HG02943 (cell line): ENCODE results near the gene TENT4B.
A peak's percentile ranks its signal among the peaks of the same experiment; 100 is the strongest.
"Not testable (repeated sequence)": the region's sequence is repeated elsewhere in the genome, so short reads cannot be mapped to it uniquely, and the experiment has no call there.

ENCODE experiments used
- ATAC-seq: cut with Tn5 transposase; IDR thresholded peaks from one replicate; pipeline ENCODE4 v1.9.1; 2021; ENCODE audit warnings: mild to moderate bottlenecking, low read depth, moderate library complexity; ENCODE audit not compliant: unreplicated experiment

The TENT4B gene

DNA sequence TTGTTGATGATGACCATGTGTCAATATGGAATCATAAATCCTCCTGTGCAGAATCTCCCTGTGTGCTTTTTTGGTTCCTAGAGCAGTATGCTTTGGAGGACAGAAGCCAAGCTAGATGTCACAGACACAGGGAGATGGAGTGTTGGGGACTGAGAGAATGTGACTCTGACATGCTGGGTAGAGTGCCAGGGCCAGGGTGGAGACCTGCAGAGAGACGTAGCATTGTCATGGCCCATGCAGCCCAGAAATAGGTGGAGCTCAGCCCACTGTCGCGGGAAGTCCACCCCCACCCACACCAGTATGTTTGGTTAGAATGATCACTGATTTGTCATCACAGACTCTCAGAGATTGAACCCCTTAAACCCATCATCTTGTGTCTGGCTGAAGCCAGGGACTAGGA, 74.0 kb downstream of the TENT4B start:
- no peak for ATAC-seq

DNA sequence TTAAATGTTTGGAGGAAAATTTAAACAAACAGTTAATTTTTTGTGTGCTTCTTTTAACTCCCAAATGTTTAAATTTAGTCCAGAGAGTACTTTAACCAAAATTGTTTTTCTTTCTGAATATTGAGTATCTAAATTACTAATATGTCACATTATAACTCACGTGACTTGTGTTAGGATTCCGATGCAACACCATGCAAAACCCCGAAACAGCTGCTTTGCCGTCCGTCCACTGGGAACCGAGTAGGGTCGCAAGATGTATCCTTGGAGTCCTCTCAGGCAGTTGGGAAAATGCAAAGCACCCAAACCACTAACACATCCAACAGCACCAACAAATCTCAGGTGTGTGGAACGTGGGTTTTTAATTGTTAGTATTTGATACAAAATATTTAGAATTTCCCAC, 74.6 kb downstream of the TENT4B start:
- no peak for ATAC-seq

DNA sequence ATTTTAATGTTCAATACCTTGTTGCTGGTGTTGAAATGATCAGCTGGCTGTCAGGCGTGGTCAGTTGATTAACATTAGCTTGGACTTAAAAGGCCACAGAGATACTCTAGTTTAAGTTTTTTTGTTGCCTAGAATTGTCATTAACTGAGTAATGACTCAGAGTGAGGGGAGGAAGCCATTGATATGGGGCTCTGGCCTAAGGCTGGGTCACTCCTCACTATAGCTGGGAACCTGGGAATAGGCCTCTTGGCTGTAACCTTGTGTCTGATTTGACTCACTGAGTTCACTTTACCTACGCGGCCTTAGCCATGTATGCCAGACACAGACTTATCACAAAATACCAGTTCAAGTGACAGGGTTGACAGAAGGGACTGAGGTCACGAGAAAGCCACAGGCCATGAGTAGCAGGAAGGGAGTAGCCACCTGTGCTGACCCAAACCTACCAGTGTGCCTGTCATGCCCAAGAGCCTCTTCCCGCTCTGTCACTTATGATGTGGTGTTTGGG, 75.3 kb downstream of the TENT4B start:
- no peak for ATAC-seq

DNA sequence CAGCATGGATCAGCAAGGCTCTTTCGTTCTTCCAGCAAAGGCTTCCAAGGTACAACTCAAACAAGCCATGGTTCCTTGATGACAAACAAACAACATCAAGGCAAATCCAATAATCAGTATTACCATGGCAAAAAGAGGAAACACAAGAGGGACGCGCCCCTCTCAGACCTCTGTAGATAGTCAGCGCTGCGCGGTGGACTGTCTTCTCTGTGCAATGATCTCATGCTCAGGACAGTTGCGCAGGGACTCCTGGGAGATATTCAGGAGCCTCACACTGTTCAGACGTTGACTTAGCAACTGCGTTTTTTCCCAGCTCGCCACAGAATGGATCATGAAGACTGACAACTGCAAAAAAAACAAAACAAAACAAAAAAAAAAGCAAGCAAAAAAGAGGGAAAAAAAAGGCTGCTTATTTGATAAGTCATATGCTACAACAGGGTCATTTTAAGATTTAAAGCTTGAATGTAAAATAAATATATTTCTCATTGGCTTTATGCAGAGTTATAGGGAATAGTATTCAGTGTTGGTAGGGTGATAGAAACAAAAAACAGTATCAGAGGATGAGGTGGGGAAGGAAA, 76.1 kb downstream of the TENT4B start:
- ATAC-seq, result no peak

DNA sequence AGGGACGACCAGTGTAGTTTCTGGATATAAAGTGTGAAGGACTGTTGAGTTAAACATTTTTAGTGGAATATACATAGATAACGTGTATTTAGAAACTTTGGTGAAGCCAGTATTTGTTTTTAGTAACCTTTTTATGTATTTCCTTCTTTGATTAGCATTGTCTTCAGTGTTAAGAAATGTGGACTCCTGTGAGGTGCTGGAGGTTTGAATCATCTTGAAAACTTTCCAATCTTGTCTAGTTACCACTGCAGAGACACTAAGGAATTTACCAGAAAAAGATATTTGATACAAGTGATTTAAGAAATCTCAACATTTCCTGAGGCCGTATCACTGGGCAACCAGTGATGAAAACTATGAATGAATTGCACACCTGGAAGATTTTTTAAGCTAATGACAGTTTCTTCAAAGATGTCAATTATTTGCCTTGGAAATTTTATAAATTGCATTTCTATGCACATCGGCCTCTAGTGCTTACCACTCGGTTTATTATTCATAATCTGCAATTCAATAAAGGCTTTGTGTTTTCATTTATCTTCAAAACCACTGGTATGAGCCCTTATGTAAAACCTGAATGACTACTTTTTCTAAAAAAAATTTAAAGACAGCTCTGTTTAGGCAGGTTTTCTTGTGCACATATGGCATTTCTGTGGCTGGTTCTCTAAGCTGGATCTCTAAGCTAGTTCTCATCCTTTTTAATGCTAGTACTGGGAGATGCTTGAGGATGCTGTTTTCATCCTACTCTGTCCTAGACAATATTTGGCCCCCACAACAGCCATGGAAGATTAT, 81.9 kb downstream of the TENT4B start:
- no peak for ATAC-seq

DNA sequence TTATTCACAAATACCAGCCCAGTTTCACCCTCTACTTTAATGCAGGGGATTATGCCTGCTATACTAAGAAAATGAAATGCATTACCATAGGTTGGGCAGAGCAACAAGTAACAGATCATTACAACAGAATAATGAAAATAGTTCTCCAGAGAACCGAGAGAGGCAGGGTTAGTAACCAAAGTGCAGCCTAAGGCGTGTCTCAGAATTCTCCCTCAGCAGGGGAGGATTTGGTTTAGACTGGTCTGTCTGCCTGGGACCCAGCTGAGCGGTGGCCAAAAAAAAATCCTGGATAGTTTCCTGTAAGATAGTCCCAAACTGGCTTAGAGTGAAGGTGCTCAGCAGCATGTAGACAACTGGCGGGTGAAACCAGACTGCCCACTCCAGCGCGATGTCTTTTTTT, 82.5 kb downstream of the TENT4B start:
- no peak for ATAC-seq

DNA sequence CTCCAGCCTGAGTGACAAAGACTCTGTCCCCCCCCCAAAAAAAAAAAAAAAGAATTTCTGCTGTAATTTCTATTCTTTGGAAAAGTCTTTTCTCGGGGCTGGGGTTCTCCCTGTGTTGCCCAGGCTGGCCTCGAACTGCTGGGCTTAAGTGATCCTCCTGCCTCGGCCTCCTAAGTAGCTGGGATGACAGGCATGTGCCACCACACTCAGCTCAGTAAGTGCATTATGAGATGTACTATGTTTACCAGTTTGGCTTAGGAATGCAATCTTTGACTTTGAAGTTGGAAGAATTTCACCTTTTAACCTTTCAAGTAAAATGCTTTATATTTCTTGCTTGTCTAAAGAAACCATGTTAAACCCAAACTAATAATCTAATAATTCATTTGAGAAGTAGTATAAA, 85.2 kb downstream of the TENT4B start:
- no peak for ATAC-seq

DNA sequence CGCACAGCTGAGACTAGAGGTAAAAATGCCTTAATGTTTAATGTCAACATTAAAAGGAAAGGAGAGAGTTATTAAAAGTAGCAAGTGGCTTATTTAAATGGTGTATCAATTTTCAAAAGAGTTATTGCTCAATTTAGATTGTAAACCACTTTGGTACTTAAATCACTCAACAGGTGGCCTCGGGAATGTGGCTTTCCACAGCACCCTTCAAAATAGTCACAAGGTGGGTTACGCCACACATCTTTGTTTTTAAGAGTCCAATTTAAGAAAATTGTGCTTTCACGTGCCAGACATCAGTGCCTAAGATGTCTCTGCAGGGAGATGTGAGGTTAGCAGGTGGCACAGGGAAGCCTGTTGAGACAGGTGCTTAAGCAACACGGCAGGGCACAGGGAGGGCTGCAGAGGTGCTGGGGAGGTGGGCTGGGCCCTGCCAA, 85.8 kb downstream of the TENT4B start:
- ATAC-seq, result no peak

DNA sequence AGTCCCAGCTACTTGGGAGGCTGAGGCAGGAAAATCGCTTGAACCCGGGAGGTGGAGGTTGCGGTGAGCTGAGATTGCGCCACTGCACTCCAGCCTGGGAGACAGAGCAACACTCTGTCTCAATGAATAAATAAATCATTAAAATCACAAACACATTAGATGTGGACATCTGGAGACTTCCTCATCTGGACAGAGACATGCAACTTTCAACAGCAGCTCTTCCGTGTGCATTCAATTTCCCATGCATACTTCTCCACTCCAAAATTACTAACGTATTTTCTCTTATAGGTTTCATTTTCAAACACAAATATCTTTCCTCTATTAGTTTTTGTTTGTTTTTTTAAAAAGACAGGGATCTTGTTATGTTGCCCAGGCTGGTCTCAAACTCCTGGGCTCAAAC, 89.9 kb downstream of the TENT4B start:
- not testable (repeated sequence) for ATAC-seq

DNA sequence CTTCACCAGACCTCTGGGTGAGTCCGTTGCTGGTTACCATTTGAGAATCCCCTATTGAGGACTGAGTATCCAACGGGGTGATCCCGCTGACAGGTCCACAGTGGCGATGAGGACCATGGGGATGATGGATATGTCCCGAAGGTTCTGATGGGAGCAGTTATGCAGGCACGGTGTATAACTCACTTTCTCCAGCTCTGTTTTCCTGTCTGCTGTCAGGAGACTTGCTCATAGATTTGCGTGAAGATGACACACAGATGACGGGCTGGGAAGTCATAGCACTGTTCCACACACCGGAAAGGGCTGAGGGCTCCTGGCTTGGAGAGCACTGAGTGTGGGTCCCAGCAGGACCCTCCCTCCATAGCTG, 91.0 kb downstream of the TENT4B start:
- no peak for ATAC-seq

DNA sequence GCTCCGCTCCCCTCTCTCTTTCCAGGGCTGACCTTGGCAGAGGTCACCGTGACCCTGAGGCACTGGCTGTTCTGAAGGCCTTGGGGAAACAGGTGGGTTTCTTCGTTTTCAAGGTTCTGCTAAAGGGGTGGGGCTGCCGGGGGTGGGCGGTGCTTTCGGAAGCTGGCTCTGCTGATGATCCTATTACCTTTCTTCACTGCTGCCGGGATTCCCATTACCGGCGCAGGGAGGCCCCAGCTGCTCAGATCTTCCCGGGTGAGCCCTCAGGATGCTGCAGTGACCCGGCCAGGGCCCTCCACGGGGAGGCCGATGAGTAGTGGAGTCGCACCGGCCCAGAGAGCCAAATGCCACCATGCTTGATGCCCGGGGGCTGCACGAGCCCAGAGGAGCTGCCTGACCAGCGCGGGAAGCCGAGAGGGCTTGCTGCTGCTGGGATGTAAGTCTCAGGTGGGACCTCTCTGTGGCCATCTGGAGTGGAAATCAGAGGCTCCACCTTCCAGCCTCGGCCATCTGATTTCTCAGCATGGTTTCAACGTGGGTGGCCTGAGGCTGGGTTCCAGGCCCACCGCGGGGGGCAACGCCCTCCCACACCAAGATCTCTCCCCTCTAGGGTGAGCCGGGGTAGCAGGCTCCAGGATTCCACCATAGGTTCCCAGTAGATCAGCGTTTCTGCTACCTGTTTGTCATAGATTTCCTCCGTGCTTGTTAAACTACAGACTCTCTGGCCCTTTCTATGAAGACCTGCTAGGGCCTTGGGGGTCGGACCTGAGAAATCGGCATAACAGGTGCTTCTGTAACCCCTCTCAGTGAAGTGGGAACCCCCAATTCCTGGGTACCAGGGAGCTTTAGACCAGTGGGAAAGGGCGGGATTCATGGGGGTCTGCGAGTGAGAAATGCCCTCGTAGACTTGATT, 91.7 kb downstream of the TENT4B start:
- ATAC-seq, result no peak

DNA sequence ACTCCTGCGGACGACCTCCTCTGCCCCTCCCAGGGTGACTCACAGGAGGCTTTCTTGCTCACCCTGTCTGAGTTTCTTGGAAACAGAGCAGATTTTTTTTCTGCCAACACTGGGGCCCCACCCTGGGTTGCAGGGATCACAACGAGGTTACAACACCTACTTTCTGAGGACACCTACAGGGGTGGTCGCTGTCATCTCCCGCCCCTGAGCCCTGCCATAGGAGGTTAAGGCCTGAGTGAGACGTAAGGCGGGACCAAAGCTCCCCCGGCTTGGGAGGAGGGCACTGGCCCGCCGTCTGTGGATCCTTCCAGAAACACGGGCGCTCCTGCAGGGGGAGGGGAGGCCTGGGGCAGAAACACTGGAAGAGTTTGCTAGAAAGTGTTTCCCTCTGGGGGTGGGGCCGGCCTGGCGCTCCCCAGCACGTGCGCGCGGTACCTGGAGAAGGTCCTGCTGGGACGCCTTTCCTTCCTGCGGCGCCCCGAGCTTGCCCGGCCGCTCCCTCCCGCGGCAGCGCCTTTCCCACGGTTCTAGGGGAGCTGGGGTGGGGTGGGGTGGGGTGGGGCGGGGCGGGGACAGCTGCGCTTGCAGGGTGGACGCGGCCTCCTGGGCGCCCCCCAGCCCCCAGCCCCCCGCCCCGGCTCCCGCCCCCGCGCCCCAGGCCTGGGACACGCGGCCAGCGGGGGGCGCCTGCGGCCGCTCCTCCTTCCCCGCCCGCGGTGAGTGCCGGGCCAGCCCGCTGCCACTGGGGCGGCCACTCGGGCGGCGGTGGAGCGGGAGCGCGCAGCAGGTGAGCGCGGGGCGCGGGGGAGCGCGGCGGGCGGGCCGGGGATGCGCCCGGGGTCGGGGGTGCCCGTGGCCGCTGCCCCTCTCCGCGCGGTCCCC, 92.6 kb downstream of the TENT4B start:
- peak; percentile 55 for ATAC-seq

DNA sequence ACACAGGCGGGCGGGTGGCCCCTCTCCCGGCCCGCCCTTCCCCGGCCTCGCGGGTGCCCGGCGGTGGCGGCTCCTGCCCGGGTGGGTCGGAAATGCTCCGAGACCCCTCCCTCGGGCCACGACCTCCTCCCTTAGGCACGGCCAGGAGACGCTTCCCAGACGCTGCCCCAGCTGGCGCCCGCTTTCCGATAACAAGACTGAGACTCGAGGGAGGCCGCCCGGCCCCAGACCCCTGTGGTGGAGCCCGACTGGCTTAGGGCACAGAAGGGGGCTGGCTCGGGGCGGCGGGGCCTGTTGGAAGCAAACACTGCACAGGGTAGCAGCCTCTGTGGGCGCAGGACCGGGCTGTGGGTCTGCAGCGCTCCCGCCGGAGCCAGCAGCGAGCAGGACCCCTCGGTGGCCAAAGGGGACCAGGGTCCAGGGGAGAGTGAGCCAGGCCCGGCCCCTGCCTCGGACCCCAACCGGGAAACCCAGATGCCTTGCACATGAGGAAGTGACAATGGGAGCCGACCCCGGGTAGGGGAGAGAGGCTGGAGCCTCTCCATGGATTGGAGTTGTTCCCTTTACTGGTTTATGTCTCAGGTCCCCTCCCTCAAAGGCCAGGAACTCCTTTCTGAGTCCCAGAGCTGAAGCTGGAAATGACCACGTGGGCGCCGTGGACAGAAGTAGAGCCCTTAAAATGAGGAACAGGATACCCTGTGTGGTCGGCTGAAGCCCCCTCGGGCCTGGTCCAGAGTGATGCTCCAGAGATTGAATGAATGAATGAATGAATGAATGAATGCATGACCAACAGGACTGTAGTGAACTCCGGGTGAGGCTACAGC, 93.4 kb downstream of the TENT4B start:
- ATAC-seq, result peak; percentile 36

DNA sequence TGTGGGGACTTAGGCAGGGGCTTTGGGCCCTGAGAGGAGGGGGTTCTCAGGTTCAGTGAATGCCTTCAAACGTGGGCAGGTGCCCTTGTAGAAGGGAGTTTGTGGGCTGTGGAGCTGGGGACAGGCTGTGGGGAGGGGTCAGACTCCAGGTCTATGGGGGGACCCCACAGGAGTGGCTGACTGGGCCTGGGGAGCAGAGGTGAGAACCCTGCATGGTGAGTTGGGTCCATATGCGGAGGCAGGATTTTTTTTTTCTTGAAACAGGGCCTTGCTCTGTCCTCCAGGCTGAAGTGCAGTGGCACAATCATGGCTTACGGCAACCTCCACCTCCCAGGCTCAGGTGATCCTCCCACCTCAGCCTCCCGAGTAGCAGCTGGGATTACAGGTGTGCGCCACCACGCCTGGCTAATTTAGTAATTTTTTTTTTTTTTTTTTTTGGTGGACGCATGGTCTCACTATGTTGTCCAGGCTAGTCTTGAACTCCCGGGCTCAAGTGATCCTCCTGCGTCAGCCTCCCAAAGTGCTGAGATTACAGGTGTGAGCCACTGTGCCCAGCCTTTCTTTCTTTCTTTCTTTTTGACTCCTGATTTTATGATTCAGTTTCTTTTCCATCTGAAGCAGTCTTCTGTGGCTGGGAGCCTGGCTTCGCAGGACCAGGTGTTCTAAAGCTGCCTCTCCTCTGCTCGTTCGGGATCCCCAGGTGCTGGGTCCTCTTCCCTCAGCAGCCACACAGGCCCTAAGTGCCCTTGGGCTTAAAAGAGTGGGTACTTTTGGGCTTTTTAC, 94.2 kb downstream of the TENT4B start:
- ATAC-seq, result no peak

DNA sequence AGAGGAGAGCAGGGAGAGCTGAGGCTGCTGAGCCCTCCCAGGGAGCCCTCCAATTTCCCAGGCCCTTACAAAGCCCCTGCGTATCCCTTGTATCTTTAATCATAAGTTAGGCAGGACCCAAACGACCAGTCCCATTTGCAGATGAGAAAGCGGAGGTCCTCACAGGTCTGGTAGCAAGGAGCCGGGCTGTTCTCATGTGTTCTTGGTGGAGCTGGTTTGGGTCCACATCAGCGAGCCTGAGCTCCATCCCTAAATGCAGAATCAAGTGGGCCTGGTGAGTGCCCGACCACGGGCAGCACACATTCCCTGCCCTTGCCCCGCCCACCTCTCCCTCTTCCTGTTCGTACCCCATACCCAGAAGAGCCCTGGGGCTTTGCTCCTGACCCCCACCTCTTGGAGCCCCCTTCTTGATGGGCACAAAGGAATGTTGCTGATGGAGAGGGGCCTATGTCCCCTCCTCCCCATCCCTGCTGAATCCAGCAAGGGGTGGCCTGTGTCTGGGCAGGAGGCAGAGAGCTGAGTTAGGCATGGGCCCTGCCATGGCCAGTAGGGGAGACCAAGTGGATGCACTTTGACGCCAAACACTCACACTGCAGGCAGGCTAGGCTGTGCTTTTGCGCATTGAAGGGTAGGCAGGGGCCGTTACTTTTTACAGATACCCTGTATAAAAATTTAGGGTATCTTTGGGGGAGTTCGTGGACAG, 95.0 kb downstream of the TENT4B start:
- ATAC-seq, result no peak

DNA sequence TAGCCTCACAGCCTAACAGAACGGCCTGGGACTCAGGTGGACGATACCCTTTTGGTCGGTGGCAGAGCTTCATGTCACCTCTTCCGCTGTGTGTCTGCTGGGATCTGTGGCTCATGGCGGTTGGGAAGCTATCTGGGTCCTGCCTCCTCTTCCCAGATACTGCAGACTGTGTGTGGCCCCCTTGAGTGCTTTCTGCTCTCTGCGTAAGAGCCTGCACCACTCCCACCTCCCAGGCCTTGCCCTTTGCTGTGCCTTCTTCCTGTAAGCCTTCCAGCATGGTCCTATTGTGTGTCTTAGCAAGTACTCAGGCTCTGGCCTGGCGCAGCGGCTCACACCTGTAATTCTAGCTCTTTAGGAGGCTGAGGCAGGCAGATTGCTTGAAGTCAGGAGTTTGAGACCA, 95.7 kb downstream of the TENT4B start:
- no peak for ATAC-seq

DNA sequence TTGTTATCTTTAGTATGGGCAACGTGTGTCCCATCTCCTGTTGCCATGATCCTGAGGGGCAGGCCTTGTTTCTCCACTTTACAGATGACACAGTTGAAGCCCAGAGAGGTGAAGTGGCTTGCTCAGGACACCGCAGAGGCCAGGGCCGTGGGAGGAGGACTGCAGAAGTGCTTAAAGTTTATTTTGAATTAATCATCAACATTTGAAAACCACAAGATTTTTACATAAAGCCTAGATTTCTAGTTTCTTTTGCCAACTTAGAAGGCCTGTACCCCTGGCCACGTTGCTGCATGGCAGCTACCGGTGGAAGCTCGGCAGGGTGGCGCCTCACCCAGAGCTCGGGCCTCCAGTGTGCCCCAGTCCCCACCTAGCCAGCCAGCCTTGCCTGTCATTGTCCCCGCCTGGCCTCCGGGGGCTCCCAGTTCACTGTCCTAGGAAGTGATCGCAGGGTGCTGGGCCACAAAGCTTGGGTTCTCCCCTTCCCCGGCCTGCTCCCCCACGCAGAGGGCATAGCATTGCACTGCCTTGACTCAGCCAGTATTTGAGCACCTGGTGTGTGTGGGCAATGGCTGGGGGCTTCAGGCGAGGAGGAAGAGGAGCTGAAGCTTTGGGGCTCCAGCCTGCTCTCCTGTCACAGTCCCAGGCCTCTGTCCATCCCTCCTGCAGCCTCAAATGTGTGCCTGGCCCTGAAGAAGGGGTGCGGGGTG, 98.4 kb downstream of the TENT4B start:
- ATAC-seq, result no peak
